ENCODE data around the gene STAT5B. TPM values are rescaled to one million over a fixed set of nuclear protein-coding genes. Genes with fewer than 3 reads are reported as not detected.
"Not testable (repeated sequence)": the region's sequence is repeated elsewhere in the genome, so short reads cannot be mapped to it uniquely, and the experiment has no call there.

STAT5B gene
- total RNA-seq, 1 donor from 2014 or later: 184 TPM

DNA sequence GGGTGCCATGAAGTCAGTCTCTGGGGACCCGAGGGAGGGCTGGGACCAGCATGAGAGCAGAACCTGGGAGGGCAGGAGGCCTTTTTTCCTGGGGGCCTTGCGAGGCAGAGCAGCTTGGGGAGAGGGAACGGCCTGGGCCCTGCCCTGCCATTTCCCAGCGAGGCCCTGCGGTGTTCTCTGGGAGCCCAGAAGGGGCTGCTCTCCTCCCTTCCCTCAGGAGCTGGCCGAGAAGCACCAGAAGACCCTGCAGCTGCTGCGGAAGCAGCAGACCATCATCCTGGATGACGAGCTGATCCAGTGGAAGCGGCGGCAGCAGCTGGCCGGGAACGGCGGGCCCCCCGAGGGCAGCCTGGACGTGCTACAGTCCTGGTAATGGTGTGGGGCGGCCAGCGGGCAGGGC, 23.7 kb upstream of the STAT5B start:
- H3K27ac Mint-ChIP-seq; H3K27me3 Mint-ChIP-seq; H3K4me3 Mint-ChIP-seq; intact Hi-C loops (cut with micrococcal nuclease); DNase-seq; H3K9me3 Mint-ChIP-seq: not testable (repeated sequence)
- H3K36me3 Mint-ChIP-seq (ENCODE audit: low read depth): peaks cover 66% of the 10 kb centered on the region
- H3K4me1 Mint-ChIP-seq: peaks cover 27% of the 10 kb centered on the region

DNA sequence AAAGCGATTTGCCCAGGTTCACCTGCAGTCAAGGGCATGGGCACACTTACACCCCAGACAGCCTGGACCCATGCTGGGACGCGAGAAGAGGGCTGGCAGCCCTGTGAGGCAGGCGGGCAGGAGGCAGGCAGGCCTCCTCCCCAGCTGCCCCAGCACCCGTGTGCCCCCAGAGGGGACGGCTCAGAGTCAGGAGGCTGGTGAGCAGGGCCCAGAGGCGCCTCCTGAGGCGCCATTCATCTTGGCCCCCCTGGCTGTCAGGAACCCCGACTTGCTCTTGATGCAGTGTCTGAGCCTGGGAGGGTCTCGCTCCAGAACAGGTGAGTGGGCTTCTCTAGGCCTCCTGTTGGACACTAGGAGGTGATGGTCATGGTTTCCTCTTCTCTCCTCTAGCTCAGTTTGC, 23.2 kb upstream of the STAT5B start:
- H3K27me3 Mint-ChIP-seq: not testable (repeated sequence)

DNA sequence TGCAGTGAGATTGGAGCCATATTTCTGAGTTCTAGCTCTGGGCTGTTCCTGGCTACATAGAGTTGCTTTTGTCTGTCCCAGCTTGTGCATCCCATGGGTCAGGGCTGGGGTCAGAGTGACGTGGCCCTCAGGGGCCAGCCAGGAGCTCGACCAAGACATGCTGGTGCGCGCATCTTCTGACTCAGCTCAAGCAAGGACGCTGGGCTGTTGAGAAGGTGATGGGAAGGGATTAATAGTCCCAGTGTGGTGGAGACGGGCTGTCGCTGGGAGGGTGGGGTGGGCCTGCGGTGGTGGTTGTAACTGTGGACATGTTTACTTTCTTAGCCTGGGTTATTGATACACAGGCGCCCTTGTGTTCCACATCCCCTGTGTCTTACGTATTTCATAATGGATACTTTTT, 21.6 kb upstream of the STAT5B start:
- intact Hi-C loops (cut with micrococcal nuclease); H3K27me3 Mint-ChIP-seq; DNase-seq; H3K4me3 Mint-ChIP-seq; H3K9me3 Mint-ChIP-seq; H3K27ac Mint-ChIP-seq: not testable (repeated sequence)
- Mint-ChIP-seq H3K36me3 (ENCODE audit: low read depth) (peaks cover 63% of the 10 kb centered on the region), H3K4me1 (peaks cover 30% of the 10 kb centered on the region)

More for the DNA sequence above, 23.2 kb upstream of the STAT5B start:
- H3K9me3 Mint-ChIP-seq; H3K4me3 Mint-ChIP-seq; intact Hi-C loops (cut with micrococcal nuclease); H3K27ac Mint-ChIP-seq; DNase-seq: not testable (repeated sequence)
- Mint-ChIP-seq H3K4me1 (peaks cover 28% of the 10 kb centered on the region), H3K36me3 (ENCODE audit: low read depth) (peaks cover 65% of the 10 kb centered on the region)

DNA sequence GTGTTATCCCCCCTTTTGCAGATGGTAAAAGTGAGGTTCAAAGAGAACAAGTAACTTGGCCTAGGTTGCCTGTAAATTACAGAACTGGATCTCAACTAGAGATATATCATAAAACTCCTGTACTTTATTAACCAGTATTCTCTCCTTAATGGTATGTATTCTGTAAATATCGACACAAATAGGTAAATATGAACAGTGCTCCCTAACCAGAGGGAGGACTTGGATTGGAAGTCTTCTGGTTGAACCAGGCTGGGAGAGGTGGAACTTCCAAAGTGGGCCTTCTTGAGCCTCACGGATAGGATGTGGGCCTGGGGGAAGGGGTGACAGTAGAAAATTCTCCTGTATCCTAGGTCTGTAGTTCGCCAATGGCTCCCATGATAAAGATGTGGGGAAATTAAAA, 19.8 kb upstream of the STAT5B start:
- H3K27ac Mint-ChIP-seq: no peak overlapping the region

DNA sequence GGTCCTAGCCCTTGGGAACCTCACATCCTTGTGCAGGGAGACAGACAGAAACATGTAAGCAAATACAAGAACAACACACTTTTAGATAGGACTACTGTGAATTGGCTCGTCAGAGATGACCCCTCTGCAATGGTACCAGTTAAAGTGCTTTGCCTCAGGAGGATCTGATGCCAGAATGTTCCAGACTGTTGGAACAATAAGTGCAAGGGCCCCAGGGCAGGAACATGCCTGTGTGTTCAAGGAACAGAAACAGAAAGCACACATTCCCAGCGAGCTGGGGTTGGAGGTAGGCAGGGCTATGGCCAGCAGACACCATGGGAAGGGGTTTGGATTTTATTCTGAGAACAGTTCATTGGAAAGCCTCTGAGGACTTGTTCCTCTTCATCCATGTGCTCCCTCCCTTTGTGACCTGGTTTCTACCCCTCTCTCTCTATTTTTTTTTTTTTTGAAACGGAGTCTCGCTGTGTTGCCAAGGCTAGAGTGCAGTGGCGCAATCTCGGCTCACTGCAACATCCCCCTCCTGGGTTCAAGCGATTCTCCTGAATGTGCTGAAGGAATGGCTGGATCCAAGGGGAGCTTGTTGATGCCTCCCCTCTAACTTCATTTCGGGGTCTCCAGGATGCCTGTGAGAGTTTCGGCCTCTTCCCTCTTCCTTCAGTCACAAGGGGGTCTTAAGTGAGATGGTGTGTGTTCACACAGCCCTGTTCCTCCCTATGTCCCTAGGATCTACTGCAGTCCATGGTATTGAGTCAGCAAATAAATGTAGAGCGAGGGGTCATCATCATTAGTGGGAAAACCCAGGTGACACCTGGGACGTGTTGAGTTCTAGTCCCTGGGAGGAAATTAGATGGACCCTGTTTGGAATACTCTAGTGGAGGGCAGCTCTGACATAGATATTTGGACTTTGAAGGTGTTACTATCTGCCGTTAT, 18.5 kb upstream of the STAT5B start:
- no peak overlapping the region for H3K4me3 Mint-ChIP-seq

More for the DNA sequence above, 19.8 kb upstream of the STAT5B start:
- Mint-ChIP-seq H3K9me3 (no peaks in the 10 kb centered on the region), H3K4me1 (peaks cover 37% of the 10 kb centered on the region), H3K27me3 (no peaks in the 10 kb centered on the region), H3K4me3 (no peak overlapping the region), H3K36me3 (ENCODE audit: low read depth) (peaks cover 65% of the 10 kb centered on the region)
- intact Hi-C loops (cut with micrococcal nuclease): no loop called here
- DNase-seq: no peak

DNA sequence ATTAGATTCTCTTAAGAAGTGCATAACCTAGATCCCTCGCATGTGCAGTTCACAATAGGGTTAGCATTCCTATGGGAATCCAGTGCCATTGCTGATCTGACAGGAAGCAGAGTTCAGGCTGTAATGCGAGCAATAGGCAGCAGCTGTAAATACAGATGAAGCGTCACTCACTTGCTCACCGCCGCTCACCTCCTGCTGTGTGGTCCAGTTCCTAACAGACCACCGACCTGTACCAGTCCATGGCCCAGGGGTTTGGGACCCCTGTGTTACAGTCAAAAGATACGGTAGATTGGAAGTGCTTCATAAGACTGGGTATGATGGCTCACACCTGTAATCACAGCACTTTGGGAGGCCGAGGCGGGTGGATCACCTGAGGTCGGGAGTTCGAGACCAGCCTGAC, 14.9 kb upstream of the STAT5B start:
- peak overlapping the region; percentile 89 for H3K4me3 Mint-ChIP-seq
- no peak for DNase-seq
- H3K9me3 Mint-ChIP-seq: no peaks in the 10 kb centered on the region
- intact Hi-C loops (cut with micrococcal nuclease): no loop called here
- peaks cover 80% of the 10 kb centered on the region for H3K36me3 Mint-ChIP-seq (ENCODE audit: low read depth)
- H3K27ac Mint-ChIP-seq: peak overlapping the region; percentile 81
- peaks cover 58% of the 10 kb centered on the region for H3K4me1 Mint-ChIP-seq
- H3K27me3 Mint-ChIP-seq: no peaks in the 10 kb centered on the region

More for the DNA sequence above, 18.5 kb upstream of the STAT5B start:
- Mint-ChIP-seq H3K4me1 (peaks cover 46% of the 10 kb centered on the region), H3K36me3 (ENCODE audit: low read depth) (peaks cover 75% of the 10 kb centered on the region), H3K27ac (peak overlapping the region; percentile 83), H3K9me3 (no peaks in the 10 kb centered on the region), H3K27me3 (no peaks in the 10 kb centered on the region)
- no peak for DNase-seq
- intact Hi-C loops (cut with micrococcal nuclease): no loop called here

DNA sequence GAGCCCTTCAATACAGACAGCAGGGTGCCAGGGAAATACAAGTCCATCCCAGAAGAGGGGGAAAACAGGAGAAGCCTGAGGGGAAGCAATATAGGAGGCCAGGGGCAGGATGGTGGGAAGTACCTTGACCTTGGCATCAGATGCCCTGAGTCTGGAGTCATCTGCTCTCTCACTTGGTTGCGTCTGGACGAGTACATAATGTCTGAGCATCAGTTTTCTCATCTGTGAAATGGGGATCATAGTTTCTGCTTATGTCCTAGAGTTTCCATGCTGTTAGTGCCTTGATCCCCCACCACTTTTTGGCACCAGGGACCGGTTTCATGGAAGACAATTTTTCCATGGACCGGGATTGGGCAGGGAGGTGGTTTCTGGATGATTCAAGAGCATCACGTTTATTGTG, 14.4 kb upstream of the STAT5B start:
- Mint-ChIP-seq H3K9me3 (no peaks in the 10 kb centered on the region), H3K4me1 (peaks cover 57% of the 10 kb centered on the region), H3K4me3 (peak overlapping the region; percentile 89), H3K36me3 (ENCODE audit: low read depth) (peaks cover 77% of the 10 kb centered on the region), H3K27ac (peak overlapping the region; percentile 81), H3K27me3 (no peaks in the 10 kb centered on the region)
- no peak for DNase-seq
- intact Hi-C loops (cut with micrococcal nuclease): loop anchor here (1.0 kb wide), 1 partner anchor 22 kb away; no protein-coding TSS in a partner anchor

DNA sequence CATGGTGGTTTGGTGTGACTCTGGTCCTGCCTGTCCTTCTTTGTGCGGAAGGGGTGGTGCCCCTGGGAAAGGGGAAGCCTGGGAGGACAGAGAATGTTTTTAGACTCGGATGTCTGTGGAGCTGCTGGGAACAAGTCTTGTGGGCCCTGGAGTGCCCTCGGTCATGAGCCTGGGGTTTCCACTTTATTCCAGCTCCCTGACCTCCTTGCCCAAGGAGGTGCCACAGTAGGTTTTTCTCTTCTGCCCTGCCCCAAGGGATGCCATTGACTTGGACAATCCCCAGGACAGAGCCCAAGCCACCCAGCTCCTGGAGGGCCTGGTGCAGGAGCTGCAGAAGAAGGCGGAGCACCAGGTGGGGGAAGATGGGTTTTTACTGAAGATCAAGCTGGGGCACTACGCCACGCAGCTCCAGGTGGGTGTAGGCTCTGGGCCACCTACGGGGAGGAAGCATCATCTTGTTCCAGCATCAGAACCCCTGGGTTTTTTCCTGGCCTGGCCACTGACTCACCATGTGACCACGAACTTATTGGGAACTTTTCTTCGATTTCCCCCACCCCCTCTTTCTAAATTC, 13.5 kb upstream of the STAT5B start:
- H3K4me1 Mint-ChIP-seq: peaks cover 52% of the 10 kb centered on the region
- H3K4me3 Mint-ChIP-seq: peak overlapping the region; percentile 89
- H3K36me3 Mint-ChIP-seq (ENCODE audit: low read depth): peaks cover 70% of the 10 kb centered on the region
- no peaks in the 10 kb centered on the region for H3K9me3 Mint-ChIP-seq
- peak; percentile 76 for DNase-seq
- intact Hi-C loops (cut with micrococcal nuclease): loop anchor here (1.0 to 2.0 kb wide), 3 partner anchors 18 to 109 kb away; partner anchors contain the start of gene KCNH4
- no peaks in the 10 kb centered on the region for H3K27me3 Mint-ChIP-seq
- H3K27ac Mint-ChIP-seq: peak overlapping the region; percentile 81

DNA sequence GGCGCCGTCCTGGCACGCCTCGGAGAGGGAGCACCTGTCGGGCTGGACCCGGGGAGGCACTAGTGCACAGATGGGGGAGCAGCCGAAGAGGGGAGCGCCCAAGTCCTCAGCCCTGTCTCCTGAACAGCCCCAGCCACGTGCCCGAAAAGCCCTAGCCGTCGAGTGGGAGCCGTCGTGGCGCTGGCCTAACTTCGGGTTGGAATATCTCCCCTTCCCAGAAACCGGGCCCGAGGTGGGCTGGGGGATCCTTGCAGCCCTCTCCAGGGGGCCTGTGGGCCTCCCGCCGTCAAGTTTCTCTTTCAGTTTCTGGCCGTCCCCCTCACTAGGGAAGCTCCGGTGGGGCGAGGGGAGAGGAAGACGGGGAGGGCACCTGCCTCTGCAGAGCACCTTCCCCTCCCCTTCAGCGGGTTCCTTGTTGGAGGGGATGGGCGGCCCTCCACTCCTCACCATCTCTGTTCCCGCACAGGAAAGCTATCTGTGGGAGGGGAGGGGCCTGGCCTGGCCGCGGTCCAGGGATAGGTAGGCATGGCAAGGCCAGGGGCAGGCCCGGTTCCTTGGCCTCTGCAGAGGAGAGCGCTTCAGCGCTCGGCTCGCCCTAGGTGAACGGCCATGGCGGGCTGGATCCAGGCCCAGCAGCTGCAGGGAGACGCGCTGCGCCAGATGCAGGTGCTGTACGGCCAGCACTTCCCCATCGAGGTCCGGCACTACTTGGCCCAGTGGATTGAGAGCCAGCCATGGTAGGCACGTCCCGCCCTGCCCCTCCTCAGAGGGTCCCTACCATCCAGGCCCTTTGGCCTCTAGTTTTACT, 12.8 kb upstream of the STAT5B start:
- peak; percentile 89 for DNase-seq
- peaks cover 68% of the 10 kb centered on the region for H3K36me3 Mint-ChIP-seq (ENCODE audit: low read depth)
- H3K27ac Mint-ChIP-seq: peak overlapping the region; percentile 81
- no peaks in the 10 kb centered on the region for H3K27me3 Mint-ChIP-seq
- H3K4me3 Mint-ChIP-seq: peak overlapping the region; percentile 89
- H3K4me1 Mint-ChIP-seq: peaks cover 48% of the 10 kb centered on the region
- intact Hi-C loops (cut with micrococcal nuclease): loop anchor here (1.0 to 2.0 kb wide), 4 partner anchors 18 to 108 kb away; partner anchors contain the start of gene KCNH4
- no peaks in the 10 kb centered on the region for H3K9me3 Mint-ChIP-seq

DNA sequence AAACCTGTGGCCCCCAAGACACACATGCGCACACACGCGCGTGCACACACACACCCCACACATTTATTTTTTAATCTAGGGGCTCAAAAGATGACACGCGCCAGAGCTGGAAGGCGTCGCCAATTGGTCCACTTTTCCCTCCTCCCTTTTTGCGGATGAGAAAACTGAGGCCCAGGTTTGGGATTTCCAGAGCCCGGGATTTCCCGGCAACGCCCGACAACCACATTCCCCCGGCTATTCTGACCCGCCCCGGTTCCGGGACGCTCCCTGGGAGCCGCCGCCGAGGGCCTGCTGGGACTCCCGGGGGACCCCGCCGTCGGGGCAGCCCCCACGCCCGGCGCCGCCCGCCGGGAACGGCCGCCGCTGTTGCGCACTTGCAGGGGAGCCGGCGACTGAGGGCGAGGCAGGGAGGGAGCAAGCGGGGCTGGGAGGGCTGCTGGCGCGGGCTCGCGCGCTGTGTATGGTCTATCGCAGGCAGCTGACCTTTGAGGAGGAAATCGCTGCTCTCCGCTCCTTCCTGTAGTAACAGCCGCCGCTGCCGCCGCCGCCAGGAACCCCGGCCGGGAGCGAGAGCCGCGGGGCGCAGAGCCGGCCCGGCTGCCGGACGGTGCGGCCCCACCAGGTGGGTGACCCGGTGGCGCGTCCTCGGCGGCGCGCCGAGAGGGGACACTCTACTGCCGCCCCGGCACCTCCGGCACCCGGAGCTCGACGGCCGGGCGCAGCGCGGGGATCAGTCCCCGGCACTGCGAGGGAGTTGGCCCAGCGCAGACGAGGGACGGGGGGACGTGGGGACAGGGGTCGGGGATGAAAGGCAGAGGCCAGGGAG, 12.0 kb upstream of the STAT5B start, which contains the start of gene STAT5A:
Gene STAT5A (plus strand): TSS at position 522 of the 826 bp plus-strand sequence. CDS start 914 bp downstream, outside the sequence.
- no peaks in the 10 kb centered on the region for H3K27me3 Mint-ChIP-seq
- intact Hi-C loops (cut with micrococcal nuclease): loop anchor here (1.0 to 2.0 kb wide), 5 partner anchors 11 to 107 kb away; partner anchors contain the start of gene KCNH4
- H3K36me3 Mint-ChIP-seq (ENCODE audit: low read depth): peaks cover 60% of the 10 kb centered on the region
- H3K9me3 Mint-ChIP-seq: no peaks in the 10 kb centered on the region
- peak within 1 kb of the TSS; percentile 89 for H3K4me3 Mint-ChIP-seq
- H3K27ac Mint-ChIP-seq: peak within 1 kb of the TSS; percentile 92
- H3K4me1 Mint-ChIP-seq: peaks cover 46% of the 10 kb centered on the region
- peak; percentile 95 for DNase-seq

DNA sequence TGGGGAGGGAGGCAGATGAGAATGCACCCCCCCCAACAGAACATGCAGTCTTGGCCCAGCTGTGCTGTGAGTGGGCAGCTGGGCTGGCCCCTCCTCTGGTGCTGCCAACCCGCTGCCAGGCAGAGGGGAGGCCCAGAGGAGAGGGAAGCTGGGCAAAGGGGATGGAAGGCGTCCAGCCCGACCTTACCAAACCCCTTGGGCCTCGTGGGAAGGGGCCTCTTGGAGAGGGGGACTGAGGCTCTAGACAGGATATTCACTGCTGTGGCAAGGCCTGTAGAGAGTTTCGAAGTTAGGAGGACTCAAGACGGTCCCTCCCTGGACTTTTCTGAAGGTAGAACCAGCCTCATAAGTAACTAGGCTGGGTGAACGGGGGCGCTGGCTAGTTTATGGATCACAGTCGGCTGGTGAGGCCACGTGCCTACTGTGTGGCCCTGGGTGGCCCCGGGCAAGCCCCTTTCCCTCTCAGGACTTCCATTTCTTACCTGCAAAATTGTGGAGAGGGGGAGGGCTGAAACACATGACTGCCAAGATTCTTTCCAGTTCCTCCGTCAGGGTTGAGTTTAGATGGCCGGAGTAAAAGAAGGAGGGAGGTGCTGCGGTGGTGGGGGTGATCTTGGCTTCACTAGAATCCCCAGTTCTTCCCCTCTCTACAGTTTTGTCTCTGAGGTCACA, 11.2 kb upstream of the STAT5B start:
- Mint-ChIP-seq H3K36me3 (ENCODE audit: low read depth) (peaks cover 60% of the 10 kb centered on the region), H3K9me3 (no peaks in the 10 kb centered on the region), H3K27me3 (no peaks in the 10 kb centered on the region), H3K4me3 (peak overlapping the region; percentile 89), H3K4me1 (peaks cover 50% of the 10 kb centered on the region), H3K27ac (peak overlapping the region; percentile 92)
- intact Hi-C loops (cut with micrococcal nuclease): loop anchor here (1.0 kb wide), 2 partner anchors 10 to 65 kb away; no protein-coding TSS in a partner anchor
- DNase-seq: peak; percentile 79

All from activated CD4-positive, alpha-beta T cell treated with anti-CD3 and anti-CD28 coated beads, Interleukin-2, amount 10 ng/mL, durations not matched to agents 24 days and 14 days (primary cell).